K562 (cell line): ENCODE data around the gene GMEB2. TPM values are rescaled to one million over a fixed set of nuclear protein-coding genes. Genes with fewer than 3 reads are reported as not detected.
A peak's percentile ranks its signal among the peaks of the same experiment; 100 is the strongest.

Experiments
- ATAC-seq: fragments of 200-7000 bp; cut with Tn5 transposase; 3 replicates; pipeline ENCODE4 v1.9.1; 2020; ENCODE audit warnings: moderate library complexity
- BruUV-seq: library from RNA; stranded (reverse); fragments of 400-500 nt; replicated peaks from 2 replicates; lab custom pipeline; 2021; lab: Mats Ljungman, UMichigan
- CTCF ChIA-PET: fragments of 300-600 bp; formaldehyde crosslinking; extraction: SDS; loops from one replicate; lab custom pipeline; 2021; ENCODE audit warnings: low intra/inter-chr PET ratio; lab: Yijun Ruan, JAX
- POLR2A ChIA-PET: fragments of 300-600, 350-650 bp; sonication (Branson Sonifier 250); formaldehyde crosslinking; extraction: SDS; loops from one replicate; lab custom pipeline; 2021; ENCODE audit warnings: antibody characterized with exemption, inconsistent platforms; lab: Yijun Ruan, JAX
- DNase-seq, 4 experiments: peaks; one replicate each; pipeline versions ENCODE4 v3.0.0 to v3.0.0-alpha.2; 2011 to 2018; ENCODE audit warnings: low spot score in 3 of 4, mixed read lengths in 3 of 4; ENCODE audit errors: extremely low read depth in 1 of 4
- FAIRE-seq: peaks from 2 replicates; lab custom pipeline; 2011; peaks lifted over from hg19 to GRCh38; lab: Jason Lieb, UNC
- H2AFZ ChIP-seq: 2 replicates; pipeline ENCODE4 v1.6.0; 2011; ENCODE audit warnings: low read depth, low read length, control low read depth, inconsistent platforms
- H3K27ac ChIP-seq: fragments of 200-600 bp; 3 replicates; pipeline ENCODE4 v1.8.0; 2011; ENCODE audit warnings: low read depth, mild to moderate bottlenecking, control low read depth, inconsistent platforms, low read length, moderate library complexity, mixed read lengths; ENCODE audit errors: extremely low read depth
- H3K27me3 ChIP-seq, 2 experiments: fragments of 300-600 bp in 1 of 2; 2 replicates in 1 of 2; 3 replicates in 1 of 2; pipeline versions ENCODE4 v1.6.0 to v1.8.0; 2011; ENCODE audit warnings: inconsistent platforms in 2 of 2, low read length in 2 of 2, mild to moderate bottlenecking in 1 of 2, mixed read lengths in 1 of 2, moderate library complexity in 1 of 2; ENCODE audit not compliant: control insufficient read depth in 2 of 2, insufficient read depth in 2 of 2
- H3K36me3 ChIP-seq: fragments of 300-600 bp; 3 replicates; pipeline ENCODE4 v1.8.0; 2011; ENCODE audit warnings: mild to moderate bottlenecking, low read length, inconsistent platforms; ENCODE audit not compliant: control insufficient read depth, insufficient read depth
- H3K4me1 ChIP-seq, 2 experiments: fragments of 200-600 bp in 1 of 2; replicated peaks in 1 of 2; 2 replicates in 1 of 2; 3 replicates in 1 of 2; pipeline versions ENCODE4 v1.5.1 to v1.8.0; 2011; ENCODE audit warnings: inconsistent platforms in 2 of 2, low read length in 2 of 2, mild to moderate bottlenecking in 1 of 2, mixed read lengths in 1 of 2, moderate library complexity in 1 of 2; ENCODE audit not compliant: control insufficient read depth in 2 of 2, insufficient read depth in 2 of 2
- H3K4me2 ChIP-seq: 2 replicates; pipeline ENCODE4 v1.6.1; 2011; ENCODE audit warnings: low read length, control low read depth, inconsistent platforms, mixed read lengths; ENCODE audit not compliant: insufficient read depth
- H3K4me3 ChIP-seq: fragments of 200-600 bp; sonication (generic), shearing (Covaris generic); 2 replicates; pipeline ENCODE4 v1.5.1; 2016; ENCODE audit warnings: control low read depth, inconsistent platforms
- H3K79me2 ChIP-seq: fragments of 200-600 bp; 3 replicates; pipeline ENCODE4 v1.8.0; 2011; ENCODE audit warnings: low read length, inconsistent platforms; ENCODE audit not compliant: control insufficient read depth, insufficient read depth
- H3K9ac ChIP-seq, 2 experiments: 2 replicates each; pipeline versions ENCODE4 v1.6.0 to v1.6.1; 2011; ENCODE audit warnings: low read depth in 2 of 2, low read length in 2 of 2, control low read depth in 1 of 2, inconsistent platforms in 1 of 2, mild to moderate bottlenecking in 1 of 2, mixed read lengths in 1 of 2; ENCODE audit not compliant: insufficient read depth in 1 of 2
- H3K9me1 ChIP-seq: one replicate; pipeline ENCODE4 v1.6.0; 2011; ENCODE audit warnings: inconsistent platforms, mild to moderate bottlenecking, low read length, moderate library complexity; ENCODE audit not compliant: control insufficient read depth, insufficient read depth
- H3K9me3 ChIP-seq: replicated peaks from 2 replicates; pipeline ENCODE4 v1.5.1; 2011; ENCODE audit warnings: low read depth, low read length, inconsistent platforms; ENCODE audit not compliant: control insufficient read depth, insufficient read depth
- H4K20me1 ChIP-seq: replicated peaks from 2 replicates; pipeline ENCODE4 v1.6.1; 2011; ENCODE audit warnings: low read length, inconsistent platforms, mixed read lengths; ENCODE audit not compliant: control insufficient read depth, insufficient read depth
- ATF1 ChIP-seq, 2 experiments: fragments of 450-650 bp in 1 of 2; IDR thresholded peaks; 2 replicates each; pipeline ENCODE4 v1.6.1; 2016; ENCODE audit warnings: missing compliant biosample characterization in 1 of 2, missing genetic modification characterization in 1 of 2
- C11orf30 ChIP-seq: fragments of 450-650 bp; IDR thresholded peaks from 2 replicates; pipeline ENCODE4 v1.6.1; 2016; ENCODE audit warnings: low read depth, mild to moderate bottlenecking
- CREB3 ChIP-seq: fragments of 450-650 bp; conservative IDR thresholded peaks from 2 replicates; pipeline ENCODE4 v1.6.1; 2016; ENCODE audit warnings: missing genetic modification characterization, low read depth, mild to moderate bottlenecking, missing compliant biosample characterization, moderate library complexity
- ERF ChIP-seq: fragments of 450-650 bp; formaldehyde crosslinking; IDR thresholded peaks from 2 replicates; pipeline ENCODE4 v1.4.0; 2020; ENCODE audit warnings: mild to moderate bottlenecking, mixed read lengths
- MAX ChIP-seq: sonication (generic); formaldehyde crosslinking; IDR thresholded peaks from 2 replicates; pipeline ENCODE4 v1.9.0; 2022; ENCODE audit warnings: mild to moderate bottlenecking, missing genetic modification reagents
- MLLT1 ChIP-seq, 2 experiments: fragments of 450-650 bp; IDR thresholded peaks; 2 replicates each; pipeline ENCODE4 v1.6.1; 2016
- MNT ChIP-seq, 2 experiments: fragments of 450-650 bp; conservative IDR thresholded peaks; 2 replicates each; pipeline ENCODE4 v1.6.1; 2017; ENCODE audit warnings: mild to moderate bottlenecking in 2 of 2, moderate library complexity in 2 of 2
- PHF21A ChIP-seq: fragments of 450-650 bp; IDR thresholded peaks from 2 replicates; pipeline ENCODE4 v1.6.1; 2017; ENCODE audit warnings: low read depth, borderline replicate concordance
- SRSF7 ChIP-seq: fragments of 200-400 bp; formaldehyde crosslinking; optimal IDR thresholded peaks from 2 replicates; pipeline ENCODE3; 2017; ENCODE audit warnings: mild to moderate bottlenecking, low read depth, low read length
- USF2 ChIP-seq: sonication (generic); formaldehyde crosslinking; IDR thresholded peaks from 2 replicates; pipeline ENCODE4 v1.5.0; 2020; ENCODE audit warnings: missing genetic modification reagents
- ZBED1 ChIP-seq: IDR thresholded peaks from 2 replicates; pipeline ENCODE4 v1.6.1; 2014
- ZNF121 ChIP-seq: sonication (generic); formaldehyde crosslinking; conservative IDR thresholded peaks from 2 replicates; pipeline ENCODE4 v1.8.0; 2022; ENCODE audit warnings: missing genetic modification reagents
- ZNF436 ChIP-seq: fragments of 250-450, 450-650 bp; sonication (Bioruptor Pico); formaldehyde crosslinking; IDR thresholded peaks from 2 replicates; pipeline ENCODE4 v1.7.0; 2020; ENCODE audit warnings: mild to moderate bottlenecking
- WGBS: fragments of 100-300 bp; shearing (Covaris generic); methylation state at CpG from one replicate; pipeline ENCODE4 v1.1.6; 2016; ENCODE audit warnings: low coverage, mixed read lengths; ENCODE audit not compliant: insufficient coverage; ENCODE audit errors: missing lambda C conversion rate; 5-methylcytosine and 5-hydroxymethylcytosine counted together
- in situ Hi-C: fragments of 300-500 bp; cut with MboI; formaldehyde crosslinking; loops from 4 replicates; pipeline ENCODE4 v1.15.0; 2018; ENCODE audit warnings: inconsistent platforms, mixed read lengths
- intact Hi-C: fragments of 100-400 bp; cut with micrococcal nuclease; formaldehyde crosslinking; loops from 2 replicates; pipeline ENCODE4 v1.14.2; 2022
- polyA plus RNA-seq, 8 experiments: library from polyadenylated mRNA; depleted of rRNA in 4 of 8; stranded (reverse) in 5 of 8; unstranded in 3 of 8; fragments of >200 nt; fragmentation: Nextera tagmentation in 2 of 8; fragmentation: Illumina TruSeq in 1 of 8; extraction: Ambion mirVana in 2 of 8; extraction: Trizol in 1 of 8; gene quantifications; 2 replicates each; pipeline versions ENCODE4 v1.2.1 to v1.2.3, GENCODE V29; 2011 to 2014; ENCODE audit warnings: inconsistent platforms in 1 of 8, missing spikeins in 1 of 8
- total RNA-seq, 7 experiments: library from RNA; depleted of rRNA in 6 of 7; stranded (reverse); fragments of >200 nt in 6 of 7; fragmentation: Illumina TruSeq in 2 of 7; extraction: Trizol in 2 of 7; gene quantifications; 2 replicates each; pipeline versions ENCODE4 v1.2.1 to v1.2.3, GENCODE V29; 2011 to 2021; ENCODE audit warnings: low replicate concordance in 1 of 7
- TF ChIP-seq, protein P1 (sequence below): sonication (generic); formaldehyde crosslinking; IDR thresholded peaks from 2 replicates; pipeline ENCODE4 v1.8.0; 2022; ENCODE audit warnings: mild to moderate bottlenecking, missing genetic modification reagents, borderline replicate concordance

GMEB2 gene
- total and polyA plus RNA-seq, 9 of the 15 experiments (the other 6 are each of a cell fraction or from before 2014, with no cell fraction given) = 0.03 to 13.9 (median 6.3) TPM

- Histone ChIP-seq H3K79me2 (no peaks in the 10 kb centered on the region), H2AFZ (peak overlapping the region; percentile 51; the same call in 1 of the 2 replicates), H3K27ac (no peak overlapping the region), H4K20me1 (peaks cover 3% of the 10 kb centered on the region), H3K9me3 (no peaks in the 10 kb centered on the region), H3K4me1 (peaks cover 6 to 91% of the 10 kb centered on the region in 2 experiments; a peak in 4 of 5 replicates), H3K4me3 (no peak overlapping the region), H3K27me3 (peaks cover 0 to 40% of the 10 kb centered on the region in 2 experiments; a peak in 3 of 5 replicates), H3K36me3 (no peaks in the 10 kb centered on the region), H3K9me1 (no peaks in the 10 kb centered on the region), H3K9ac (peak overlapping the region in 1 of 2 experiments; percentile 74; a peak in 2 of 4 replicates), H3K4me2 (no peak overlapping the region)
- ATAC-seq (no peak), FAIRE-seq (no peak), DNase-seq (peak in 2 of 4 experiments; percentile 44 to 46)
- ChIA-PET POLR2A (interaction anchor here (0.6 to 1.6 kb wide), 2 partner anchors 16 to 21 kb away, joined by 3 to 4 read pairs; partner anchors contain the start of gene PPDPF), CTCF (interaction anchor here (0.7 kb wide), 1 partner anchor 430 kb away, joined by 3 read pairs; no protein-coding TSS in a partner anchor)
- in situ Hi-C loops = no loop called here
- intact Hi-C loops = no loop called here
- 32% methylated on average over 34 of the region's 36 CpGs for WGBS
- no TSS peak for BruUV-seq
- TF ChIP-seq MNT (conservative IDR thresholded peaks at IDR 0.05) (peak in 1 of 2 experiments; percentile 48; a peak in 2 of 4 replicates), ZNF436 (CRISPR knock-in tag) (no peak), MLLT1 (IDR thresholded peaks at IDR 0.05) (no peak), ZBED1 (no peak), CREB3 (tag) (no peak), ERF (CRISPR knock-in tag) (no peak), PHF21A (no peak), USF2 (CRISPR knock-in tag) (peak; percentile 24; the same call in 1 of the 2 replicates), SRSF7 (no peak), C11orf30 (no peak), MAX (peak; percentile 51; the same call in 1 of the 2 replicates), ZNF121 (CRISPR knock-in tag) (no peak), ATF1 (CRISPR knock-in tag; IDR thresholded peaks at IDR 0.05) (no peak), ATF1 (tag; IDR thresholded peaks at IDR 0.05) (peak; percentile 53)
- TF ChIP-seq, protein P1, sequence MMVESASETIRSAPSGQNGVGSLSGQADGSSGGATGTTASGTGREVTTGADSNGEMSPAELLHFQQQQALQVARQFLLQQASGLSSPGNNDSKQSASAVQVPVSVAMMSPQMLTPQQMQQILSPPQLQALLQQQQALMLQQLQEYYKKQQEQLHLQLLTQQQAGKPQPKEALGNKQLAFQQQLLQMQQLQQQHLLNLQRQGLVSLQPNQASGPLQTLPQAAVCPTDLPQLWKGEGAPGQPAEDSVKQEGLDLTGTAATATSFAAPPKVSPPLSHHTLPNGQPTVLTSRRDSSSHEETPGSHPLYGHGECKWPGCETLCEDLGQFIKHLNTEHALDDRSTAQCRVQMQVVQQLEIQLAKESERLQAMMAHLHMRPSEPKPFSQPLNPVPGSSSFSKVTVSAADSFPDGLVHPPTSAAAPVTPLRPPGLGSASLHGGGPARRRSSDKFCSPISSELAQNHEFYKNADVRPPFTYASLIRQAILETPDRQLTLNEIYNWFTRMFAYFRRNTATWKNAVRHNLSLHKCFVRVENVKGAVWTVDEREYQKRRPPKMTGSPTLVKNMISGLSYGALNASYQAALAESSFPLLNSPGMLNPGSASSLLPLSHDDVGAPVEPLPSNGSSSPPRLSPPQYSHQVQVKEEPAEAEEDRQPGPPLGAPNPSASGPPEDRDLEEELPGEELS (CRISPR knock-in tag) = no peak
Measured at GRCh38 chr20:63542031-63542559, 84.8 kb downstream of the GMEB2 start.
